HG02623 (cell line): ENCODE data around the gene VWF.
A peak's percentile ranks its signal among the peaks of the same experiment; 100 is the strongest.

Source experiments
- ATAC-seq: cut with Tn5 transposase; IDR thresholded peaks from one replicate; pipeline ENCODE4 v1.9.1; 2021; ENCODE audit warnings: moderate library complexity; ENCODE audit not compliant: unreplicated experiment

VWF gene

GRCh38 chr12:5988659-5989116 is 135.8 kb downstream of the VWF start:
- peak; percentile 73 for ATAC-seq

GRCh38 chr12:5988088-5988487 is 136.4 kb downstream of the VWF start:
- ATAC-seq = no peak

- no peak for ATAC-seq
These were observed 136.9 kb downstream of the VWF start for GRCh38 chr12:5987573-5987972.

- ATAC-seq = no peak
These were observed 139.0 kb downstream of the VWF start for GRCh38 chr12:5985471-5985870.

GRCh38 chr12:5984873-5985272 is 139.6 kb downstream of the VWF start:
- no peak for ATAC-seq

GRCh38 chr12:5982106-5982505 is 142.4 kb downstream of the VWF start:
- no peak for ATAC-seq

- no peak for ATAC-seq
These were observed 146.9 kb downstream of the VWF start for GRCh38 chr12:5977556-5977955.

- ATAC-seq = no peak
These were observed 147.8 kb downstream of the VWF start for GRCh38 chr12:5976711-5977110.

GRCh38 chr12:5976196-5976595 is 148.3 kb downstream of the VWF start:
- ATAC-seq = no peak

GRCh38 chr12:5973461-5974115 is 150.9 kb downstream of the VWF start:
- ATAC-seq = no peak

- ATAC-seq = no peak
These were observed 152.1 kb downstream of the VWF start for GRCh38 chr12:5972387-5972786.

- no peak for ATAC-seq
These were observed 153.1 kb downstream of the VWF start for GRCh38 chr12:5971194-5971850.

GRCh38 chr12:5969974-5970690 is 154.3 kb downstream of the VWF start:
- no peak for ATAC-seq

GRCh38 chr12:5969156-5969973 is 155.1 kb downstream of the VWF start:
- ATAC-seq = no peak

GRCh38 chr12:5967645-5968415 is 156.6 kb downstream of the VWF start:
- no peak for ATAC-seq

GRCh38 chr12:5966486-5967095 is 157.9 kb downstream of the VWF start:
- no peak for ATAC-seq

GRCh38 chr12:5965950-5966383 is 158.5 kb downstream of the VWF start:
- no peak for ATAC-seq

GRCh38 chr12:5964913-5965900 is 159.3 kb downstream of the VWF start:
- ATAC-seq = no peak

- ATAC-seq = no peak
These were observed 161.0 kb downstream of the VWF start for GRCh38 chr12:5963515-5963914.
